OCI-LY7 (cell line): ENCODE results near the gene ASPHD1. TPM values are rescaled to one million over a fixed set of nuclear protein-coding genes. Genes with fewer than 3 reads are reported as not detected.
"Not testable (repeated sequence)": the region's sequence is repeated elsewhere in the genome, so short reads cannot be mapped to it uniquely, and the experiment has no call there.

Source experiments
- BruUV-seq: library from RNA; stranded (reverse); fragments of 400-500 nt; replicated peaks from 2 replicates; lab custom pipeline; 2021; lab: Mats Ljungman, UMichigan
- CTCF ChIA-PET: fragments of 300-600 bp; sonication (Branson Sonifier 250); formaldehyde crosslinking; loops from one replicate; lab custom pipeline; 2022; ENCODE audit warnings: antibody characterized with exemption; ENCODE audit not compliant: unreplicated experiment; lab: Charles Lee
- POLR2A ChIA-PET: fragments of 300-600 bp; sonication (Branson Sonifier 250); formaldehyde crosslinking; loops from one replicate; lab custom pipeline; 2022; ENCODE audit warnings: antibody characterized with exemption; lab: Charles Lee
- DNase-seq: peaks from one replicate; pipeline ENCODE4 v3.0.0-alpha.2; 2015; ENCODE audit warnings: low spot score
- H2AFZ ChIP-seq: fragments of 200-600 bp; sonication (generic), shearing (Covaris generic); 2 replicates; pipeline ENCODE4 v1.6.1; 2014; ENCODE audit warnings: mild to moderate bottlenecking, antibody characterized with exemption, low read length, moderate library complexity
- H3K27ac ChIP-seq: fragments of 200-600 bp; sonication (generic); 2 replicates; pipeline ENCODE4 v1.5.1; 2014; ENCODE audit warnings: mixed run types, low read depth, mild to moderate bottlenecking, moderate library complexity, low read length, inconsistent platforms; ENCODE audit not compliant: poor library complexity, severe bottlenecking
- H3K36me3 ChIP-seq: fragments of 200-600 bp; sonication (generic); 2 replicates; pipeline ENCODE4 v1.6.1; 2014; ENCODE audit warnings: mild to moderate bottlenecking, antibody characterized with exemption, low read length, moderate library complexity, mixed read lengths; ENCODE audit not compliant: insufficient read depth
- H3K4me1 ChIP-seq: fragments of 200-600 bp; sonication (generic); 2 replicates; pipeline ENCODE4 v1.5.1; 2014; ENCODE audit warnings: mild to moderate bottlenecking, low read length; ENCODE audit not compliant: insufficient read depth, poor library complexity, severe bottlenecking
- H3K4me2 ChIP-seq: fragments of 200-600 bp; sonication (generic); 2 replicates; pipeline ENCODE4 v1.6.1; 2014; ENCODE audit warnings: mild to moderate bottlenecking, low read length
- H3K4me3 ChIP-seq: fragments of 200-600 bp; sonication (generic); 2 replicates; pipeline ENCODE4 v1.5.1; 2014; ENCODE audit warnings: mild to moderate bottlenecking, low read depth, low read length; ENCODE audit not compliant: poor library complexity, severe bottlenecking
- H3K79me2 ChIP-seq: fragments of 200-600 bp; sonication (generic); 2 replicates; pipeline ENCODE4 v1.6.1; 2016; ENCODE audit warnings: low read depth, mild to moderate bottlenecking, low read length, moderate library complexity, mixed read lengths; ENCODE audit not compliant: insufficient read depth
- H3K9me2 ChIP-seq: fragments of 200-600 bp; sonication (generic); 2 replicates; pipeline ENCODE4 v1.6.1; 2016; ENCODE audit warnings: mild to moderate bottlenecking, low read length, mixed read lengths; ENCODE audit not compliant: insufficient read depth
- H3K9me3 ChIP-seq: fragments of 200-600 bp; sonication (generic); 2 replicates; pipeline ENCODE4 v1.6.1; 2014; ENCODE audit warnings: mild to moderate bottlenecking, mixed run types, low read length, mixed read lengths
- H4K20me1 ChIP-seq: fragments of 200-600 bp; sonication (generic); 2 replicates; pipeline ENCODE4 v1.6.1; 2014; ENCODE audit warnings: mild to moderate bottlenecking, antibody characterized with exemption, low read length, moderate library complexity, mixed read lengths; ENCODE audit not compliant: insufficient read depth
- EZH2phosphoT487 ChIP-seq: fragments of 200-600 bp; sonication (generic); IDR thresholded peaks from 2 replicates; pipeline ENCODE4 v1.6.1; 2018; ENCODE audit warnings: low read depth, borderline replicate concordance, mild to moderate bottlenecking, mixed run types, antibody characterized with exemption, low read length, moderate library complexity, mixed read lengths
- intact Hi-C: fragments of 100-400 bp; cut with micrococcal nuclease; formaldehyde crosslinking; loops from one replicate; pipeline ENCODE4 v1.10.0; 2022; ENCODE audit not compliant: unreplicated experiment
- total RNA-seq, 2 experiments: library from RNA; depleted of rRNA in 1 of 2; stranded (reverse); fragments of >200 nt in 1 of 2; shearing (Covaris generic) in 1 of 2; gene quantifications; 2 replicates each; pipeline ENCODE4 v1.2.3, GENCODE V29; 2014 to 2022
- TF ChIP-seq, protein P1 (sequence below): fragments of 200-600 bp; sonication (generic); conservative IDR thresholded peaks from 2 replicates; pipeline ENCODE4 v1.5.1; 2014; ENCODE audit warnings: mild to moderate bottlenecking, antibody characterized with exemption, low read length, moderate library complexity, mixed read lengths

The ASPHD1 gene
- total RNA-seq, 2 experiments from 2014 or later = 0.30 TPM; not detected in 1

DNA sequence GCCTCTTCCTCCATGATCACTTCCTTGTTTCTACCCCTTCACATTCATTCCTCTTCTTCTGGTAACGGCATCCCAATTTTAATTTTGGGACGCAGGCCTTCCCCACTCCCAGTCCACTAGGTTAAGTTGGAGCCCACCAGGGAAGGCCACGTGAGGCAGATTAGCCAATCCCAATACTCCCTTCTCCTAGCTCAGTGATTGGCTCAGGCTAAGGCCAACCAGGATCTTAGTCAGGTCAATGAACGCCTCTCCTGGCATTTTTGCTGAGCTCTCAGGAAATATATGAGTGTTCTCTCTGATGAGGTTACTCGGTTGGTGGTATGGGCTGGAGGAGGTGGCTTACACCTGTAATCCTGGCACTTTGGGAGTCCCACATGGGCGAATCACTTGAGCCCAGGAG lies 16.3 kb upstream of the ASPHD1 start:
- intact Hi-C loops = no loop called here
- no peaks in the 10 kb centered on the region for H3K36me3 ChIP-seq
- no peak overlapping the region for H2AFZ ChIP-seq
- ChIA-PET POLR2A (interaction anchor here (0.6 kb wide), 1 partner anchor 558 kb away, joined by 4 read pairs; no protein-coding TSS in a partner anchor), CTCF (no interaction called here)
- no peaks in the 10 kb centered on the region for H3K9me3 ChIP-seq
- no peak for DNase-seq
- H4K20me1 ChIP-seq = no peaks in the 10 kb centered on the region
- no peaks in the 10 kb centered on the region for H3K4me1 ChIP-seq
- H3K4me2 ChIP-seq = no peak overlapping the region
- no peak for TF ChIP-seq EZH2phosphoT487
- TF ChIP-seq, protein P1, sequence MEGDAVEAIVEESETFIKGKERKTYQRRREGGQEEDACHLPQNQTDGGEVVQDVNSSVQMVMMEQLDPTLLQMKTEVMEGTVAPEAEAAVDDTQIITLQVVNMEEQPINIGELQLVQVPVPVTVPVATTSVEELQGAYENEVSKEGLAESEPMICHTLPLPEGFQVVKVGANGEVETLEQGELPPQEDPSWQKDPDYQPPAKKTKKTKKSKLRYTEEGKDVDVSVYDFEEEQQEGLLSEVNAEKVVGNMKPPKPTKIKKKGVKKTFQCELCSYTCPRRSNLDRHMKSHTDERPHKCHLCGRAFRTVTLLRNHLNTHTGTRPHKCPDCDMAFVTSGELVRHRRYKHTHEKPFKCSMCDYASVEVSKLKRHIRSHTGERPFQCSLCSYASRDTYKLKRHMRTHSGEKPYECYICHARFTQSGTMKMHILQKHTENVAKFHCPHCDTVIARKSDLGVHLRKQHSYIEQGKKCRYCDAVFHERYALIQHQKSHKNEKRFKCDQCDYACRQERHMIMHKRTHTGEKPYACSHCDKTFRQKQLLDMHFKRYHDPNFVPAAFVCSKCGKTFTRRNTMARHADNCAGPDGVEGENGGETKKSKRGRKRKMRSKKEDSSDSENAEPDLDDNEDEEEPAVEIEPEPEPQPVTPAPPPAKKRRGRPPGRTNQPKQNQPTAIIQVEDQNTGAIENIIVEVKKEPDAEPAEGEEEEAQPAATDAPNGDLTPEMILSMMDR = no peak
- H3K9me2 ChIP-seq = no peaks in the 10 kb centered on the region
- no peaks in the 10 kb centered on the region for H3K79me2 ChIP-seq
- BruUV-seq = no TSS peak
- H3K4me3 ChIP-seq = no peak overlapping the region
- H3K27ac ChIP-seq = no peak overlapping the region

DNA sequence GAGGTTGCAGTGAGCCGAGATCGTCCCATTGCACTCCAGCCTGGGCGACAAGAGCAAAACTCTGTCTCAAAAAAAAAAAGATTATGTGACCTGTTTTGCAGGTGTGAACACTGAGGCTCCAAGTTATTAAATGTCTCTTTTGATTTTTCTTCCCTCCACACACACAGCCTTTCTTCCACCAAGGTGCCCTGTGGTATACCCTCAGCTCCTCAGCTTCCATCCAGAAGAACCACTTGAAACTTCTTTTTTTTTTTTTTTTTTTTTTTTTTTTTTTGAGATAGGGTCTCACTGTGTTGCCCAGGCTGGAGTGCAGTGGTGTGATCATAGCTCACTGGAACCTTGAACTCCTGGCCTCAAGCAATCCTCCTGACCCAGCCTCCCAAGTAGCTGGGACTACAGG lies 10.9 kb upstream of the ASPHD1 start:
- H2AFZ ChIP-seq, H3K9me2 ChIP-seq, intact Hi-C loops, H3K9me3 ChIP-seq, H3K79me2 ChIP-seq, H3K27ac ChIP-seq, H3K4me2 ChIP-seq, H3K4me1 ChIP-seq, CTCF ChIA-PET, H3K36me3 ChIP-seq, H4K20me1 ChIP-seq, H3K4me3 ChIP-seq, DNase-seq, BruUV-seq: not testable (repeated sequence)
- POLR2A ChIA-PET = interaction anchor here (0.6 kb wide), 1 partner anchor 9 kb away, joined by 3 read pairs; no protein-coding TSS in a partner anchor

DNA sequence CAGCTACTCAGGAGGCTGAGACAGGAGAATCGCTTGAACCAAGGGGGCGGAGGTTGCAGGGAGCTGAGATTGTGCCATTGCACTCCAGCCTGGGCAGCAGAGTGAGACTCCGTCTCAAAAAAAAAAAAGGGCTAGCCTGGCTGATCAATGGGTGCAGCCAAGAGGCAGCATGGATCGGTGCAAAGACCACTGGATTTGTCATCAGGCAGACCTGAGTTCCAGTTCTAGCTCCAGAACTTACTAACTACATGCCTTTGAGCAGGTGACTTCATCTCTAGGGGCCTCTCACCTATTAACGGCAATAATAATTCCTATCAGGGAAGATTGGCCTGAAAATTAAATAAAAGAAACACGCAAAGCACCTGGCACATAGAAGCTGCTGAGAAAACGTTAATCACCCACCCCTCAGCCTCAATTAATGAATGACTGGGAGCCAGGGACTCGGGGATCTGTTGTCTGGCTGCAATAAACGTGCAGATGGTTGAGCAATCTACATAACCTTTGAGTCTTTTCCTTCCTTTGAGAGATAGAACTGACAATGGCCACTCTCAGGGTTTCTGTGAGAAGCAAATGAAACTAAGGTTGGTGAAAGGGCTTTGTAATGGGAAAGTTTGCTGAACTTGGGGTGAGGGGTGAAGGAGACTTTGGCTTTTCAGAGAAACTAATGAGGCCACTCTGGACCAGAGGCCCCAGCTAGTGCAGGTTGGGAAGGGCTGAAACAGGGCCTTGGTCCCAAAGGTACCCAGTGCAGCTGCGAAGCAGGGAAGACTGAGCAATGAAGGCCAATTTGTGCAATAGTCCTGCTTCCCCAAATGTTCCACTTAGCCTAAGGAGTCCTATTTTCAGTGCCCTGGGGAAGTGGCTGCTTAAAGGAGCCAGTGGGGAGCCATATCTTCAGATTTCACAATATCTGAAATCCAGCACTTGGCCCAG lies 8.5 kb upstream of the ASPHD1 start:
- no peaks in the 10 kb centered on the region for H3K4me1 ChIP-seq
- no peaks in the 10 kb centered on the region for H3K9me3 ChIP-seq
- no peak overlapping the region for H3K27ac ChIP-seq
- no peaks in the 10 kb centered on the region for H3K9me2 ChIP-seq
- no peak for DNase-seq
- H3K36me3 ChIP-seq = no peaks in the 10 kb centered on the region
- H3K4me2 ChIP-seq = no peak overlapping the region
- no peaks in the 10 kb centered on the region for H4K20me1 ChIP-seq
- POLR2A ChIA-PET = no interaction called here
- H3K4me3 ChIP-seq = no peak overlapping the region
- TF ChIP-seq, protein P1 = no peak
- TF ChIP-seq EZH2phosphoT487 = no peak
- intact Hi-C loops = no loop called here
- no peaks in the 10 kb centered on the region for H3K79me2 ChIP-seq
- BruUV-seq = no TSS peak
- CTCF ChIA-PET = no interaction called here
- H2AFZ ChIP-seq = no peak overlapping the region
